HTERT RPE-1 (cell line): Measurements from ENCODE around the gene CFAP61.
"Not testable (repeated sequence)": the region's sequence is repeated elsewhere in the genome, so short reads cannot be mapped to it uniquely, and the experiment has no call there.

Experiments
- in situ Hi-C: fragments of 300-500 bp; cut with MboI; formaldehyde crosslinking; loops from 4 replicates; pipeline ENCODE4 v1.14.3; 2020; ENCODE audit warnings: low sequenced_read_pairs

The CFAP61 gene

DNA sequence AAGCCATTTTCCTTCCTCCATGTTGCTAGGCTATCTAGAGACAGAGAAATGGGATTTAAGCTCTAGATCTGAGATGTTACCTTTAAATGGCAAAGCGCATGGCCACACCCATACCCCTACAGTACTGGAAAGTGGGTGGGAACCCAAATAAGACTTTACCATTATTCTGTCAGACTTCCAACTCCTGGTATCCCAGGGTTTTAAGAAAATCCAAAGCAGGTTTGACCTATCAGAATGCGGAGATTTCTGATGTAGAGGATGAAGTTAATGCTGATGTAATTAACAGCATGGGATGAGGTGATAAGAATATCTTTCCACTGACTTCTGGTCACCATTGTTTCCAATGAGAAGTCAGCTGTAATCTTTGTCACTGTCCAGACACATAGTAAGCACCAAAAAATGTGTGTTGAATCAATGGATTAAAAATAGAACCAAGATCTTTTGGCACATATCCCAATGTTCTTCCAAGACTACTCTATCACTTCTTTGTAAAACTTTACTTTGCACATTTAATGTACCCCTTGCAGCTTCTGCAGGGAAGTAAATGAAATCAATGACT, 174.8 kb downstream of the CFAP61 start:
- in situ Hi-C loops = no loop called here

DNA sequence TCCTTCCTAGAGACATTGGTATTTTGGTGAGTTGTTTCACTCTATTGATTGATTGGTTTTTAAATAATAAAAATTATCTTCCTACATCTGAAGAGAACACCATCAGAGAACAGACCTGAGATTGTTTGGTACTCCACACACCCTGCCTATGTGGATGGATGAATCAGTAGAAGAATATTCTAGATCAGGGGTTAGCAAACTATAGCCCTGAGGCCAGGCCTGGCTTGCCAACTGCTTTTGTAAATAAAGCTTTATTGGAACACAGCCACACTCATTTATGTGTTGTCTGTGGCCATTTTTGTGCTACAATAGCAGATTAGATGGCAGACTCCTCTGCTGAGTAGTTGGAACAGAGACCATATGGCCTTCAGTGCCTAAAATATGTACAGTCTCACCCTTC, 176.0 kb downstream of the CFAP61 start:
- in situ Hi-C loops = no loop called here

DNA sequence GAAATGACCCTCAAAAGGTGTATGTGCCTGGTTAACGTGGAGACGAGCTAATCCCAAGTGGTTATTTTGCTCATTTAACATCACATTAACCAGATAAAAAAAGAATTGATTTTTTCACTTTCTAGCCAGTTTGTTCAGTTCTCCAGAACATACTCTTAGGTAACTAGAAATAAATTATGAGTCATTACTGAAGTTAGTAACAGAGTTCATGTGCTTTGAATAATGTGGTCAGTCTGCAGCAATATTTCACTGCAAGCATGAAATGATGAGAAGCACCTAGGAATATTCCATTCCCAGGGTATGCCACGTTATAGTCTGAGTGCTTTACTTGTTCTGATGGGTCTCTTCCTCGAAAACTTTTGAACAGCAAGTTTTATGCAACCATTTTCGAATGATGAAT, 177.3 kb downstream of the CFAP61 start:
- in situ Hi-C loops = no loop called here

DNA sequence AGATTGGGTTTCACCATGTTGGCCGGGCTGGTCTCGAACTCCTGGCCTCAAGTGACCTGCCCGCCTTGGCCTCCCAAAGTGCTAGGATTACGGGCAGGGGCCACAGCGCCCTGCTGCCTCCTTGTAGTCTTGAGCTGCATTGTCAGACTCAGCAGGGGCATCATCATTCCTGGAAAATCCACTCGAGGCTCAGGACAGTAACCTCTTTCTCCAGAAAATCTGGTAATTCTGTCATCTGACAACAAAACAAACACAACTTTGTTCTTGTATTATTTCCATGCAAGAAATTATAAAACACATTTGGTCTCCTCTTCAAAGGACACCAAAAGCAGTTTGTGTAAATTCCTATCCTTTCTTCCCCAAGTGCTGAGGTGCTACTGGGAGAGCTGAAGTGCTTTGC, 178.4 kb downstream of the CFAP61 start:
- in situ Hi-C loops = no loop called here

DNA sequence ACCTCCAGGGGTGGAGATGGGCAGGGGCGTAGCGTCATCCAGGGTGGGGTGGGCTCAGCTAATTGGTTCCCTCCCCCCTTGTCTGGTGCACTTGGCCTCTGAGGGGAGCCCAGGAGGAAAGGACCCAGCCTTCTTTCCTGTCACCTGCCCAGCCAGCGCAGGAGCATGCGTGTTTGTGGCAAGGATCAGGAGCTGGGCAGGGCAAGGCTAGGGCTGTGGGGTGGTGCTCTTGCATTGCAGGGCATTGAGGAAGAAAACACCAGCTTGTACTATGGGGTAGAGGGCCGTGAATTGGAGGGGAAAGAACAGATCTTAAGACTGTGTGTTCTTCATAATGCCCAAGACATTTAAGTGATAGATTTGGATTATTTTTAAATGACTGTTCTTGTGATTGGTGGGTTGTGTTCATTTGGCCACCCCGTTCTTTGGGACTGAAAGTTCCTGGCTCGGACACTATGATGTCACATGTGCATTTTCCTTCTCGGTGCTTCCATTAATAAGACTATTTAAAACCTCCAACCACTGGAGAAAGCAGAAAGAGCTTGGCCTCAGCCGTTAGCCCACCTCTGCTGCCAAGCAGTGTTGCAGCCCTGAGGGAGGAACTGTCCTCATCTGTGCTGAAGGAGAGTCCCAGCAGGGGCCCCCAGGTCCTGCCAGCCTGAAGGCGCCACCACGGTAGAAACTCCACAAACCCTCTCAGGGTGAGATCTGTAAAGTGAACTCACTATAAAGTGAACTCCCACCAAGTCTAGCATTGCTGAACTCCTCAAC, 179.4 kb downstream of the CFAP61 start:
- in situ Hi-C loops = no loop called here

DNA sequence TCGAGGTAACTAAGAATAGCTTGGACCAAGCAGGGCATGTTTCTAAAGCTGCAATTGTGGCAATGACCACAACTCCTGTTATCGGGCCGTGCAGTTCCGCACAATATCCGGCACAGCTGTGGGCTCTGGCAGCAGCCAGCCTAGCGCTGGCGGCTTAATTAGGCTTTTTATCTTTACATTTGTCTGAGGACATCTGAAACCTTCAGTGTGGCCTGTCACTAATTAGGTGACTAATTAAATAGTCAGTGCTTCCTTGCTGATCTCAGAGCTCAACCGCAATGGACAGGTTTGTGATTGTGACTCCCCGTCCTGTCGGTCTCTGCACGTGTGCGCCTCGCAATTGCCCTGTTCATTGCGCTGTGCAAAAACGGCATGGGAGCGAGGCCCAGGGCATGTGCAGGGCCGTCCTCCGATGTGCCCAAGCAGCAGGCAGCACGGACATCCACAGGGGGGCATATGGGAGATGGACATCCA, 180.7 kb downstream of the CFAP61 start:
- in situ Hi-C loops = no loop called here

DNA sequence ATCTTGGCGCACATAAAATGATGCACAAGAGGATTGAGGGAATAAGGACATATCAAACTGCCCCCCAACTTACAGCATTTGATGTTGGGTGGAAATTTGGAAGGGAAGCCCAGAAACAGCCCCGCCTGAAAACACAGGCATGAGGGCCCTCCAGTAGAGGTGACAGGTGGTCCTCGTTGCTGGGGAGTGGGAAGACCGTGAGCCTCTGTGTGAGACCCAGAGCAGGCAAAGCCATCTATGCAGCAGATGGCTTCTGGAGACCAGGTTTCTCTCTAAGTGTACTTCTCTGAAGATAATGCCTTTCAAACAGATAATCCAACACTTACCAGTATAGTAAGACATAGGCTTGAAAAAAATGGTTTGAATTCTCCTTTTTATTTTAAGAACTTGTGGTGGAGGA, 183.3 kb downstream of the CFAP61 start:
- in situ Hi-C loops = no loop called here

DNA sequence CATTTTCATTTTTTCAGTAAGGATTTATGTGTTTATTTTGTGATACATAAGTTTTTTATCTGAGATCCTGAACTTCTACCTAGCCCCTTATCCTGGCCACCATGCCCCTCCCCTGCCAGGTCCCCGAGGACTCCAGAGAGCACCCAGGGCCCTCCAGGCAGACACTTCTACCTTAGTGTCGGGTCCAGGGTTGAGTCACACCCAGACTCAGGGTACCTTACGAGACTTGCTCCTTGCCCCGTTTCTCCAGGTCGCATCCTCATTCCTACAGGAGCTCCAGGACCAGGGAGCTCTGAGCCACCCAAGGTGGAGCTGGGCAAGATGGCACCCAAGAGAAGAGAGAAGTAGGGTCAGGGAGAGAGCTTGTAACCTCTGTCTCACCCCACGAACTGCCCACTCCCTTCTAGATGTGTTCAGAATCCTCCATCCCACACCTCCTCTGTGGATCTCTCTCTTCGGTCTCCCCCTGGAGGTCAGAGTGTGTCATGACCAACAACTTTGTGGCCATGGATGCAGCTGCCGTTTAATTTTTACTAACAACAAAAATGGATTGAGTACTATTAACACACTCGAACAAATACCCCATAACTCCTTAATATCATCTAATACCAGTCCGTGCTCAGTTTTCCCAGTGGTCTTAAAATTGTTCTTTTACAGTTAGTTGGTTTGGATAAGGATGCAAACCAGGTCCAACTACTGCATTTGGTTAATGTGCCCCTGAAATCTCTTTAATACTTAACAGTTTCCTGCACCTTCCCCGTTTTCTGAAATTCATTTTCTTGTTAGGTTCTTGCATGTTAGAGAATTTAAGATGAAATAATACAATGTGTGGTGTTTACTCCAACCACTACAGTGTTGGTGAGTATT, 185.0 kb downstream of the CFAP61 start:
- in situ Hi-C loops = no loop called here

DNA sequence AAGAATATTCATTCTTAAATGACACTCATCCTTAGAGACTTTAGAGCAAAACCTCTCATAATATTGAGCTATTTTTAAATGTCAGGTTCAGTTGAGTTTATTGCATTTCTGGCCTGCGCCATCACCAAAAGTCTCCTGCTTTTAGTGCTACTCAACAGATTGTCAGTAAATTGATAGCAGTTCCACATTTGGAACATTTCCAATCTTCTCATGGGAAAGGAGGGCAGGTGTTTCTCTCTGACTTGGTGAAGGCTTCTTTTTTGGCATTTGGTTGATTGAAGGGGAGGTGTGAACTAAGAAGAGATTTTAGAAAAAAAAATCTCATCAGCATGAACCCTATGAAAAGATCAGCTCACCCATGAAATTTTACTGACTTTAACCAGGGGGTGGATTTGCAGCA, 189.6 kb downstream of the CFAP61 start:
- in situ Hi-C loops = no loop called here

DNA sequence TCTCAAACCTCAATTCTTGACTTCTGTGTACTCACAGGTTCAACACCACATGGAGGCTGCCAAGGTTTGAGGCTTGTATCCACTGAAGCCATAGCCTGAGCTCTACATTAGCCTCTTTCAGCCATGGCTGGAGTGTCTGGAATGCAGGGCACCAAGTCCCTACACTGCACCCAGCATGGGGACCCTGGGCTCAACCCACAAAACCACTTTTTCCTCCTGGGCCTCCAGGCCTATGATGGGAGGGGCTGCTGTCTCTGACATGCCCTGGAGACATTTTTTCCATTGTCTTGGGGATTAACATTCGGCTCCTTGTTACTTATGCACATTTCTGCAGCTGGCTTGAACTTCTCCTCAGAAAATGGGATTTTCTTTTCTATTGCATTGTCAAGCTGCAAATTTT, 192.1 kb downstream of the CFAP61 start:
- in situ Hi-C loops = not testable (repeated sequence)

DNA sequence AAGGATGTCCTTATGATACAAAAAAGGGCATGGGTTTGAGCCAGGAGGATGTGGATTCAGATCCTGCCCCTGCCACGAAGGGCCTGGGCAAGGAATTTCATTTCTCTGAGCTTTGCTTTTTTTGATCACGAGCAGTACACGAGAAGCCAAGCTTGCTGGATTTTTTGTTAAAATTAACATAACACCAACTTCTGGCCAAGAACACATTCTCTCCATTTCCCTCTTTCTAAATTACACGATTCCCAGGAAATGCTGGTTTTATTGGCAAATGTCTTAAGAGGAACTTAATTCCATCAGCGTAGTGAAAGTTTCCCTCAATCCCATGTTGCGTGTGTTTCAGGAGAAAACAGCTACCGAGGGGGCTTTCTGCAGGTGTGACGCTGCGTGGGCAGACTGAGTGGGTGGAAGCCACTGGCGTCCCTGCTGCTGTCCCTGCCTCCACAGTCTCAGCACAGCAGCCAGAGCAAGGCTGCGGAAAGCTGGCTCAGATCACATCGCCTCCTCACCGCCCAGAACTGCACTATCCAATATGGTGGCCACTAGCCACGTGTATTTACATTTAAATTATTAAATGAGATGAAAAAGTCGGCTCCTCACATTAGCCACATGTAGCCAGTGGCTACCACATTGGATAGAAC, 194.8 kb downstream of the CFAP61 start:
- in situ Hi-C loops = no loop called here

DNA sequence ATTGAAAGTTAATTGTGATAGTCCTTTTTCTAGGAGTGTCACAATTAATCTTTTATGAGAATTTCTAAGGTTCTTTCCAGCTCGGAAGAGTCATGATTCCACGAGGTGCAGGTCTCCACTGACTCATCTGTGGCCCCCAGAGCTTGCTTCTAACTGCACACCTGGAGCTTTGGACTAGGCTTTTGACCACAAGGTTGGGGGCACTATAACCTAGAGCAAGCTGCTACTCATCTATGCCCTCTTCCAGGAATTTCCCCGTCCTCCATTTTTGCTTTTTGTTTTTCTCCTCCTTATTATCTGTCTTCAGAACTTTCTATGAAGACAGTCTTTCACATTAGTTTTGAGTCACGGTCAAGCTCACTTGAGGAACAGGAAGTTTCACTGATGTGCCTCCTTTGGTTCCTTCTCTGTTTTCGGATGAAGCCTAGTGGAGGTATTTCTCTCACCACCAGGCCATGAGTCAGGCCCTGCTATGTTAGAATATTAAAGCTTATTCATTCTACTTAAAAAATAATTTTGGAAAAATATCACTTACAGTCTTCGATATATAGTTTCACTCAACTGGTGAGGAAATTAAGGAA, 196.4 kb downstream of the CFAP61 start:
- in situ Hi-C loops = no loop called here

DNA sequence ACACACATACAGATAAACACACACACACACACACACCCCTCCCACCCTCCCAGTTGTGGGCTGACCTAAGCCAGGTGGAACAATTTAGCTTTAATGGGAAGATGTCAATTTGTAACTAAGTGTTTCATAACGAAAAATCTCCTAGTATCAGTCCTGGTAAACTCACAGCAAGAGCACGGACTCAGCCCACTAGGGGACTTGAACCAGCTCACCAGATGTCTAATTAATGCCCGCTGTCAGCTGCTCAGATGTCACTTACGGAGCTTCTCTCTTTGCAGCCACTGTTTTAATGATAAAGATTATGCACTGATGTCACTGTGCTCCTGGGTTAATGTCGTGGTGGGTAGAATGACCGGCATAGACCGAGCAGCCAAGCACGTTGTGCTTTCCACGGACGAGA, 199.0 kb downstream of the CFAP61 start:
- in situ Hi-C loops = no loop called here

DNA sequence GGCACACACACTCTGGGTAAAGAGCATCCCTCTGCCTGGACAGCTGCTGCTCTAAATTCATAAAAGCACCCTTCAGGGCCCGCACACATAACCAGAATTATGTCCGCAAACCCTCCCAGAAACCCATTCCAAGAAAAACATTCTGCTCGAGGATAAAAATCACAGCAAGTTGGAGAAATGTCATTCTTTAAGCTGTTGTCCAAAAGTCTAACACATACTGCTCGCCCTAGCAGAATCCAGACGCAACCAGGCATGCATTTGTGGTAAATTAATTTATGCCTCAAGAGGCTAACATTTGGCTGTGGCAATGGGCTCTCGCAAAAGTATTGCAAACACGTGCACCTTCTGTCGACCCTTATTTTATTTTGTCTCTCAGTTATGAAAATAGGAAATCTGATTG, 199.5 kb downstream of the CFAP61 start:
- in situ Hi-C loops = no loop called here

DNA sequence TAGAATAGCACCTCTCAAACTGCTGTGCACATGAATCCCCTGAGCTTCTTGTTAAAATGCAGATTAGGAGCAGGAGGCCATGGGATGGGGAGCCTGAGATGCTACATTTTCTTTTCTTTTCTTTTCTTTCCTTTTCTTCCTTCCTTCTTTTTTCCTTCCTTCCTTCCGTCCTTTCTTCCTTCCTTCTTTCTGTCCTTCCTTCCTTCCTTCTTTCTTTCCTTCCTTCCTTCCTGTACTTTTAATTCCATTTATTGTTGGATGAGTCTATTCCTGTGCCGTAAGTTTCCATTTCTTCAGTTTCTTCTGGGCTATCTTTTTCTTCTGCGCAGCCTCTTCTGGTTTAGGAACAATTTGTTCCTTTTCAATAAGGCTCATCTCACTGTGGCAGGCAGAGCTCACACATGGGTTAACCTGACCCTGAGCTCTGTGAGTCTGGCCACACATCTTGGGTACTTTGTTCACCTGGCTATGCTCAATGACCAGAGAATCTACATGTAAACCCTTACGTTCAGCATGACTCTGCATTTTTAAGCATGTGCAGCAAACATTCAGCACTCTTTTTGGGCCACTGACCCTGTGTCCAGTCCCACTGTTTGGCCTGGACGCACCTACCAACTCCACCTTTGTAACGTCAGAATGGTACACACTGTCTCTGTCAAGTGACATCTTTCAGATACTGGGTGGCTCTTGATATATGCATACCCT, 200.9 kb downstream of the CFAP61 start:
- in situ Hi-C loops = no loop called here

DNA sequence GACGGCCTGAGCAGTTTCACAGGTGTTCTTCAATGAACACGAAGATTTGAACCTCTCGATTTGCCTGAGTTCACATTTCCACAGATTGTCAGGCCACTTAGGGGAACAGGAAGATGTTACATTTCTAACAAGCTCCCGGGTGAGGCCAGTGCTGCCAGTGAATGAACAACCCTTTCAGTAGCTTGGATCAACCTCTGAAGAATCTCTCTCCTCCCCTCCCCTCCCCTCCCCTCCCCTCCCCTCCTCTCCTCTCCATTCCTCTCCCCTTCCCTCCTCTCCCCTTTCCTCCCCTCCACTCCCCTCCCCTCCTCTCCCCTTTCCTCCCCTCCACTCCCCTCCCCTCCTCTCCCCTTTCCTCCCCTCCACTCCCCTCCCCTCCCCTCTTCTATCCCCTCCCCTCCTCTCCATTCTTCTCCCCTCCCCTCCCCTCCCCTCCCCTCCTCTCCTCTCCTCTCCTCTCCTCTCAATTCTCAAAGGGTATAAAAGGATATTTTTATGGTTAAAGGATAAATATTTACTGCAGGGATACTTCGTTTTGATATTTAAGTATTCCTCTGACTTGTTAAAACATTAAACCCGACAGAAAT, 201.5 kb downstream of the CFAP61 start:
- in situ Hi-C loops = no loop called here

DNA sequence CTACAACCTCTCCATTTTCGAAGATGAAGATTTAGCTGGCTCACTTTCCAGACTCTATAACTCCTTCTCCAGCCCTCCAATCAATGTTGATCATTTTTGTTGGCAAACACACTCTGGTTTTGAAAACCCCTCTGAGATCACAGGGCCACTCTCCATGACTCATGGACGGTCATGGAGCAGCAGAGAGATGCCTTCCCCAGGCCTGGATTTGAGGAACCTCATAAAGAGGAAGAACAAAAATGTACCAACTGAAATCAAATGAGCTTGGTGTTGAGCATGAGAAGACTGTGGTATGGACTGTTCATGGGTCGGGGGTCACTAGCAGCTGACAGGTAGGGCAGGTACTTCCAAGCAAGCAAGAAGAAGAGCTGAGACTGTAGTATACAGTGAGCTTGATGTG, 202.8 kb downstream of the CFAP61 start:
- in situ Hi-C loops = no loop called here

DNA sequence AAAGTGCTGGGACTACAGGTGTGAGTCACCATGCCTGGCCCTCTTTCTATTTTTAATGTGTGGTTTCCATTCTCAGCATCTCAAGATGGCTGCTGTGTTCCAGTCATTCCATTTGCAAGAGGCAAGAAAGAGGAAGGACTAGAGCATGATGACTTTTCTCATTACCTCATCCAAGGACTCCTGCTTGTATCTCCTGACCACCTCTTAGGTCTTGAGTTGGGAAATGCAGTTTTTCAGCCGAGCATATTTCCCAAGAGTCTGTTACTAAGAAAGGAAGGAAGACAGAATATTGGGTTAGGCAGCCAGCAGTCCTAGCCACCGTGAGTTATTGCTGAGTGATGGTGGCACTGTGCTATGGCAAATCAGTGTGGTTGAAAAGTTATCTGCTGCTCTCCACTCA, 207.2 kb downstream of the CFAP61 start:
- in situ Hi-C loops = no loop called here

DNA sequence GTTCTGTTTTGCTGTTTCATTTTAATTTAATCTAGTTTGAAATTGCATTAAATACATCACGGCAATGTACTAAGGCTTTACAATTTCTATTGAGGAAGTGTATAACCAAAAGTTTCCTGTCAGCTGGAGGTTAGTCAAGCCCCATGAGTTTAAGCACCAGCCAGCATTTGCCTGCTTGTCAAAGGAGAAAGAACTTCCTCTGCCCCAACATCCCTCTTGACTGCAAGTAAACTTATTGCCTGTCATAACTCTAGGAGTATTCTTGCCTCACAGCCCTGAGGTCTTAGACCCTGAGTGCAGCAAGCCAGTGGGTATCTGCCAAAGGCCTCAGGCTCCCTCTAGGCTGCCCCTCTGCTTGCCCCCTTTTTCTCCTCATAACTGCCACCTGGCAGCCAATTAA, 208.8 kb downstream of the CFAP61 start:
- in situ Hi-C loops = no loop called here

DNA sequence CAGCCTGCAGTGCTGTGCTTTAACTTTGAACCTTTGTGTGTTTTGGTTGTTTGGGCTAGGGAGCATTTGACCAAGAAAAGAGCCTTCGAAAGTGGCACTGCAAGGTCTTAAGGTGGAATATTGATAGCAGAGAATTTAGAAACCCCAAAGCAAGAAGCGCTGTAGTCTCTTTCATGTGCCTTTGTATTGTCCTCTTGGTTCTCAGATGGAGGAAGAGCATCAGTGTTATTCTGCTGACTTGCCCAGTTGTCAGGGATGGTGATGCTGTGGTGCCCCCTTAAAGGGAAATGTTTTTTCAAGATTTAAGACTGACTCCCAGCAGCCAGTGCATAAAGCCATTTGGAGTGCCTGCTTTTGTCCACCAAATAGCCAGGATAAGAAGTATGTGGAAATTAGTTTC, 212.9 kb downstream of the CFAP61 start:
- in situ Hi-C loops = no loop called here
